GM18873 (cell line): ENCODE results near the gene MLF2.

ENCODE experiments used
- ATAC-seq: cut with Tn5 transposase; IDR thresholded peaks from one replicate; pipeline ENCODE4 v1.9.1; 2021; ENCODE audit warnings: mild to moderate bottlenecking, moderate library complexity, moderate number of reproducible peaks; ENCODE audit not compliant: unreplicated experiment, low FRiP score

Gene MLF2

GRCh38 chr12:6752921-6753771, at the start of gene MLF2:
Gene MLF2 (minus strand): TSS chr12:6753141. CDS start chr12:6752334, 807 bp downstream.
- ATAC-seq: peak; percentile 80

DNA sequence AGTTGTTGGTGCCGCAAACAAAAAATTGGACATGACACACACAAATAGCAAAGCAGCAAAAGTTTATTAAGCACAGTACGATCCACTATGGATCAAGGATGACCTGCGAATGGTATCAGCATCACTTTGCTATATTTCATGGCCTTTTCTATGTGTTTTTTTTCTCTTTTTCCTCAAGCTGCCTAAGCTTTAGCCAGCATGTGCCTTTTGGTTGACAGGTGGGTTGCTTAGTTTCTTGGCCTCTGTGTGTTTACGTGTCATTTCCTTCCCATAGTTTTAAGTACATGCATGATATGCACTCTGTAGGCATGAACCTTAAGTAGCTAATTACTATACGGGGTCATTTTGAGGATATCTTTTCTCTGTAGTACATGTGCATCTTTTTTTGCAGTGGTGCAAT, 46.2 kb upstream of the MLF2 start:
- no peak for ATAC-seq

GRCh38 chr12:6796576-6796975, 43.6 kb upstream of the MLF2 start:
- ATAC-seq: no peak

DNA sequence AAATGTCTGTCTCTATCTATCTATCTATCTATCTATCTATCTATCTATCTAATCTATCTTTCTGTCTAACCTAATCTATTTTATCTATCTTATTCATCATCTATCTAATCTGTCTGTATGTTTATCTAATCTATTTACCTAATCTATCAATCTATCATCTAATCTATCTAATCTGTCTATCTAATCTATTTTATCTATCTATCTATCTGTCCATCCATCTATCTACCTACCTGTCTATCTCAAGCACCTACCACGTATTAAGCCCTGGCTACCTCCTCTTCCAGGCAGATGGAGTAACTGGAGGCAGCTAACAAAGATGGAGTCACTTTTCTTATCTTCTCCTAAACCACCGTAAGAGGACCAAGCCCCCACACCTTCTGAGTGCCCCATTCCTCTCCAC, 42.1 kb upstream of the MLF2 start:
- ATAC-seq: no peak

DNA sequence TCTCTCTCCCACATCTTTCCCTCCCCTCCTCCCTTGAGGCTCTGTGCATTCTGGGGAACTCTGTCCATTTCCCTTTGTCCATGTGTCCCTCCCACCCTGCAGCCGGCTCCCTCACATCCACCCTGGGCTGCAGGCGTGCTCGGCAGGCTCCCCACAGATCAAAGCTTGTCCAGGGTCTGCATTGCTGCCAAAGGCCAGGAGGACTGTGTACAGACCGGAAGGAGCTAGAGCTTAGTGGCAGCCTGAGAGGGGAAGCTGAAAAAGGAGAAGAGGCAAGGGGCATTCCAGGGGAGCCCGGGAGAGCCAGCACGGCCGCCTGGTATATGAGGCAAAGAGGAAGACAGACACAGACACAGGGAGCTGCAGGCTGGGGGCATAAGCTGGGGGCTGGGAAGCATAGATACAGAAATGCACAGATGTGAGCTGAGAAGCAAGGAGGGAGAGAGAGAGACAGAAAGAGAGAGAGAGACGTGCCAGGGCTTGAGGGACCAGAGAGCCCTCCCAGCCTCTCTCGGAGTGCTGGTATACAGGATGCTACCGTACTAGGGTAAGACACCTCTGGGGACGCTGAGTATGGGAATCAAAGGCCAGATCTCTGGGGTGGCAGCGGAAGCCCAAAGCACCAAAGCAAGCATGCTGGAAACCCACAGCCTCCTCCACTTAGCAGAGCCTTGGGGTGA, 39.7 kb upstream of the MLF2 start:
- no peak for ATAC-seq

DNA sequence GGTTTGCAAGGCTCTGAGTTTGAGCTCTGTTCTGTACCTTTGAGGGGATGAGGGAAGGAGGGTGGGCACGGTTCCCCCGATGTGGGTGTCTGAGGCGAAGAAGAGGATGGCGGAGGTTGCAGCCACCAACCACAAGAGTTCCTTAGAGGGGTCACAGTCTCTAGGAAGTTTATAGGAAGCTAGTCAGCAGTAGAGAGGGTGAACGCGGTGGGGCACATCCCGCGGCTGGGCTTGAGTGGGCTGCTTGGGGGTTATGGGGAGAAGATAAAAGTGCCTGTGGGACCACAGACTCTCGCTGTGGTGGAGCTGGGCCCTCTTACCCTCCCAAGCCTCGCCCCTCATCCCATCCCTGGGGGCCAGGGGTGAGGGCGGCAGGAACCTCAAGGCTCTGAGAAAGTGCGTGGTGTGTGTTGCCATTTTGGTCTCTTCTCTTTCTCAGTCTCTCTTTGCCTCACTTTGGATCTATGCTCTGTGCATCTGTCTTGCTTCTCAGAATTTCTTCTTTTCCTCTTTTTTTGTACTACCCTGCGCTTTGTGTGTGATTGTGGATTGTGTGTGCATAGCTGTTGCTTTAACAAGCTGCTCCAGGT, 39.1 kb upstream of the MLF2 start:
- no peak for ATAC-seq

DNA sequence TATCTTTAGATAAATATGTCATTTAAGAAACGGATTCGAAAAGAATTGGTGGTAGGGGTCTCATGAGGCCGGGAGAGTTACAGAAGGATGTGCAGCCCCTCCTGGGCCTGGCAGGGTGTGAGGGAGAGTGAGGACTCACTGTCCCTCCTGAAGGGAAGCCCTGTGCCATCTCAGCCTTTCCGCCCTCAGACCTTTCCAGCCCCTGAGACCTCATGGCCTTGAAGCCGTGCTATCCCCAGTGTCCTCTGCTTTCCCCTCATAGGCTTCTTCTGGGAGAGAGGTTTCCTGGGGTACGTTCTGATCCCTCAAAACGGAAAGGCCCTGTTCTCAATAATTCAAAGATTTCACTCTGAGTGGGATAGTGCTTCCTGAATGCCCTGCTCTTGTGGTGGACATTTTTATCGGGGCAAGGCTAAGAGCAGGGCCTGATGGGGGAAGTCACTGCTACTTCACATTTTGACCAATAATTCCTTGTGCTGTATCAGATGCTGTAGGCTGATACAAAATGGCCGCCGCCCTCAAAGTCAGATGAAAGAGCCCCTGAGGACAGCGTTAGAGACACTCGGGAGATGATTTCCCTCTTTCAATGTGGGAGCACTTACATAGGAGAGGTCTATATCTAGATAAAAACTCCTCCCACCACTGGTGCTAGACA, 37.7 kb upstream of the MLF2 start:
- ATAC-seq: no peak

DNA sequence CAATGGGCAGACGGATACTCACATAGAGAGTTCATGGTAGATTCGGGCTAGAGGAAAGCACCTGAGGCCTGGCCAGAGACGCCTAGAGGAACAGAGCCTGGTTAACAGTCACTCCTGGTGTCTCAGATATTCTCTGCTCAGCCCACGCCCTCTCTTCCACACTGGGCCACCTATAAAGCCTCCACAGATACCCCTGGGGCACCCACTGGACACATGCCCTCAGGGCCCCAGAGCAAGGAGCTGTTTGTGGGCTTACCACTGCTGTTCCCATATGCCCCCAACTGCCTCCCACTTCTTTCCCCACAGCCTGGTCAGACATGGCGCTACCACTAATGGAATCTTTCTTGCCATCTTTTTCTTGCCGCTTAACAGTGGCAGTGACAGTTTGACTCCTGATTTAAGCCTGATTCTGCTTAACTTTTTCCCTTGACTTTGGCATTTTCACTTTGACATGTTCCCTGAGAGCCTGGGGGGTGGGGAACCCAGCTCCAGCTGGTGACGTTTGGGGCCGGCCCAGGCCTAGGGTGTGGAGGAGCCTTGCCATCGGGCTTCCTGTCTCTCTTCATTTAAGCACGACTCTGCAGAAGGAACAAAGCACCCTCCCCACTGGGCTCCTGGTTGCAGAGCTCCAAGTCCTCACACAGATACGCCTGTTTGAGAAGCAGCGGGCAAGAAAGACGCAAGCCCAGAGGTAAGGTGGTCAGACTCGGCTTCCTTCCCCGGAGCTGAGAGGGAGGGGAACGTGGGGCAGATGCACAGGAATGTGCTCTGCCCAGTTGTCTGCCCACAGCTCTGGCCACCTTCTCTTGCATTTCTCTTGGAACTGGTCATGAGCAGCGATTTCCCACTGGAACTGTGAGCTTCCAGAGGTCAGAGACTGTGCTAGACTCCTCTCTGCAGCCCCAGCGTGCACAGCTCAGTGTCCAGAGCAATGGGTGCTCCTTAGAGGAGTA, 36.3 kb upstream of the MLF2 start, which contains the start of gene CD4:
TSS of gene CD4 (plus strand) at position 557 of the 953 bp plus-strand sequence. CDS start 10,611 bp downstream, outside the sequence.
- no peak for ATAC-seq

GRCh38 chr12:6787309-6787708, 34.4 kb upstream of the MLF2 start:
- no peak for ATAC-seq

GRCh38 chr12:6786416-6787094, 33.6 kb upstream of the MLF2 start:
- no peak for ATAC-seq

- no peak for ATAC-seq
Observed at GRCh38 chr12:6784761-6785160, 31.8 kb upstream of the MLF2 start.

- no peak for ATAC-seq
Observed at GRCh38 chr12:6784296-6784695, 31.4 kb upstream of the MLF2 start.

DNA sequence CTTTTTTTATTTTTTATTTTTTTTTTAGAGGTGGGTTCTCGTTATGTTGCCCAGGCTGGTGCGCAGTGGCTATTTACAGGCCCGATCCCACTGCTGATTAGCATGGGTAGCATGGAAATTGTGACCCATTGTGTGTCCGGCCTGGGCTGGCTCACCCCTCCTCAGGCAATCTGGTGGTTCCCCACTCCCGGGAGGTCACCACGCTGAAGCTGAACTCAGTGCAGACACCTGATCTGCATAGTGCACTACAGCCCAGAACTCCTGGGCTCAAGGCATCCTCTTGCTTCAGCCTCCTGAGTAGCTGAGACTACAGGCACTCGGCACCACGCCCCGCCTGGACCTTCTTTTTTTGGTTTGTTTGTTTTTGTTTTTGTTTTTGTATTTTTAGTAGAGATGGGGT, 30.9 kb upstream of the MLF2 start:
- ATAC-seq: no peak

GRCh38 chr12:6782850-6783566, 30.1 kb upstream of the MLF2 start:
- no peak for ATAC-seq

DNA sequence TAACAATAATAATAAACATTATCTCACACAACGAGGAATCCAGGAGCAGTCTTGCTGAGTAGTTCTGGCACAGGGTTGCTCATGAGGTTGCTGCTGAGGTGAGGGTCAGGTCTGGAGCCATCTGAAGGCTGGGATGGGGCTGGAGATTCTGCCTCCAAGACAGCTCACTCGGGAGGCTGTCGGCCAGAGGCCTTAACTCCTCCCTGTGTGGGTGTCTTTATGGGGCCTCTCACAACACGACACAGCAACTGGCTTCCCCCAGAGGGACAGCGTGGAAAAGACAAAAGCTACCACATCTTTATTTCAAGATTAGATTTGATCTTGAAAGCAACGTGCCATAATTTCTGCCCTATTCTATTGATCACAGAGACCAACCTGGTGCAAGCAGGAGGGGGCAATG, 29.2 kb upstream of the MLF2 start:
- ATAC-seq: no peak

DNA sequence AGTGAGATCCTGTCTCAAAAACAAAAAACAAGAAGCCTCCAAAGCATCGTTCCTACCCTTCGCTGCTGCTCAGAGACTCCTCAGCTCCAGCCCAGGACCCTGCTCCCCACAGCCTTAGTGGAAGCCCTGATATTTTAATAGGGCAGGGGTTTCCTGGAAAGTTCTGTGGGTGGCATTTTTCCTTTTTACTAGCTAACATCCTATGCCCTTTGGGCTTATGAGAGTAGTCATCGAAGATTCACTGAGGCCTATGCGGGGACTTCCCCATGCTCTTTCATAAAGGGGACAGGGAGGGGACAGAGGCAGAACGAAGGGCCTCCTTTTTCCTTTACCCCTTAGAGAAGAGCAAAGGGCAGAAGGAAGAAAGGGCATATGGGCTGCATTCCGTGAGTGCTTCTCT, 27.6 kb upstream of the MLF2 start:
- ATAC-seq: no peak

- no peak for ATAC-seq
Observed at GRCh38 chr12:6779708-6780432, 26.9 kb upstream of the MLF2 start.
